ENCODE data around the gene FAM3A. TPM values are rescaled to one million over a fixed set of nuclear protein-coding genes. Genes with fewer than 3 reads are reported as not detected.

FAM3A gene
- total and polyA plus RNA-seq, 2 of the 4 experiments (the other 2 are of a cell fraction): 14.0 to 47.2 TPM

GRCh38 chrX:154482786-154483185, 33.2 kb downstream of the FAM3A start:
- no peak overlapping the region for H3K4ac ChIP-seq (ENCODE audit: low read depth, low read length)
- no peak overlapping the region for H4K8ac ChIP-seq (ENCODE audit: low read depth in 2 of 2, low read length in 2 of 2)
- dilution Hi-C loops (cut with HindIII; ENCODE audit: low sequenced_read_pairs, unreplicated experiment) (no loop called here), in situ Hi-C loops (cut with MboI; ENCODE audit: low sequenced_read_pairs) (no loop called here), intact Hi-C loops (cut with micrococcal nuclease) (no loop called here)
- H3K36me3 ChIP-seq (ENCODE audit: control insufficient read depth, insufficient read depth, low read length): peaks cover 12% of the 10 kb centered on the region; the same call in 1 of the 2 replicates
- H2AK5ac ChIP-seq (ENCODE audit: low read depth, low read length): no peak overlapping the region
- H2AFZ ChIP-seq (replicated peaks; ENCODE audit: low read length, poor library complexity): no peak overlapping the region
- H3K4me2 ChIP-seq (ENCODE audit: low read depth, low read length): no peak overlapping the region
- no peak overlapping the region for H4K5ac ChIP-seq (ENCODE audit: low read depth, low read length)
- H4K91ac ChIP-seq (ENCODE audit: insufficient read depth, low read depth, low read length): no peak overlapping the region
- H2AK9ac ChIP-seq (replicated peaks; ENCODE audit: low read depth, low read length, poor library complexity): no peak overlapping the region
- H3K27ac ChIP-seq (ENCODE audit: insufficient read depth, low read length): no peak overlapping the region
- H3K9me3 ChIP-seq (ENCODE audit: control insufficient read depth, insufficient read depth, low read length): no peaks in the 10 kb centered on the region
- no peak overlapping the region for H2BK120ac ChIP-seq (ENCODE audit: low read depth, low read length)
- H3K79me1 ChIP-seq (ENCODE audit: low read depth in 1 of 2, low read length in 2 of 2): peaks cover 3 to 21% of the 10 kb centered on the region in 2 experiments; a peak in 3 of 4 replicates
- peaks cover 4% of the 10 kb centered on the region; the same call in 1 of the 2 replicates for H4K20me1 ChIP-seq (ENCODE audit: insufficient read depth, low read length)
- ChIA-PET POLR2A (ENCODE audit: unreplicated experiment) (no interaction called here), CTCF (no interaction called here)
- H2BK5ac ChIP-seq (ENCODE audit: low read depth, low read length, poor library complexity, severe bottlenecking): no peak overlapping the region
- H3K14ac ChIP-seq (replicated peaks; ENCODE audit: low read depth, low read length): no peak overlapping the region
- no TSS peak for BruUV-seq (replicated peaks)
- H3K56ac ChIP-seq (ENCODE audit: extremely low read depth, insufficient read depth, low read length): no peak overlapping the region
- no peak overlapping the region for H3K9ac ChIP-seq (ENCODE audit: low read depth, low read length)
- TF ChIP-seq CTCF (conservative IDR thresholded peaks at IDR 0.05; ENCODE audit: low read depth, low read length) (no peak), CEBPB (IDR thresholded peaks at IDR 0.05; ENCODE audit: low read depth, low read length) (no peak)
- no peak for ATAC-seq (ENCODE audit: low read depth)
- WGBS, 2 experiments (ENCODE audit: extremely low coverage in 2 of 2, insufficient read length in 1 of 2): 67% methylated on average over 5 of the region's 7 CpGs; no CpG with 5 or more reads in 1 of the 2 experiments
- no peaks in the 10 kb centered on the region for H3K9me1 ChIP-seq (ENCODE audit: insufficient read depth, low read length)
- H3K4me1 ChIP-seq (ENCODE audit: control insufficient read depth, insufficient read depth, low read length): peaks cover 2% of the 10 kb centered on the region; the same call in 1 of the 2 replicates
- no peak overlapping the region for H2BK20ac ChIP-seq (ENCODE audit: low read depth, low read length)
- H3K27me3 ChIP-seq (ENCODE audit: control insufficient read depth, insufficient read depth, low read length): no peaks in the 10 kb centered on the region
- H3K23ac ChIP-seq (ENCODE audit: low read depth, low read length): no peak overlapping the region
- H3K18ac ChIP-seq (ENCODE audit: low read depth, low read length): no peak overlapping the region
- H2BK15ac ChIP-seq (ENCODE audit: low read depth, low read length): no peak overlapping the region
- DNase-seq: no peak
- H3K4me3 ChIP-seq (ENCODE audit: insufficient read depth, low read depth, low read length): no peak overlapping the region
